IMR-90 (cell line): ENCODE results near the gene ERGIC1.

ENCODE experiments used
- BHLHE40 ChIP-seq: fragments of 150-350 bp; IDR thresholded peaks from 2 replicates; pipeline ENCODE4 v1.6.1; 2016; ENCODE audit warnings: mild to moderate bottlenecking, low read depth, low read length
- CEBPB ChIP-seq: IDR thresholded peaks from 2 replicates; pipeline ENCODE4 v1.6.1; 2012; ENCODE audit warnings: low read depth, low read length, improper control_type of control experiment
- FOS ChIP-seq: fragments of 150-350 bp; IDR thresholded peaks from 2 replicates; pipeline ENCODE4 v1.6.1; 2016; ENCODE audit warnings: low read depth, low read length
- MAFK ChIP-seq: IDR thresholded peaks from 2 replicates; pipeline ENCODE4 v1.6.1; 2012; ENCODE audit warnings: low read depth, low read length, improper control_type of control experiment
- MAZ ChIP-seq: IDR thresholded peaks from 2 replicates; pipeline ENCODE4 v1.6.1; 2012; ENCODE audit warnings: low read depth, mild to moderate bottlenecking, low read length, improper control_type of control experiment, moderate library complexity, borderline replicate concordance
- NFE2L2 ChIP-seq: fragments of 150-350 bp; IDR thresholded peaks from 2 replicates; pipeline ENCODE4 v1.6.1; 2016; ENCODE audit warnings: low read depth, mild to moderate bottlenecking, low read length
- POLR2A ChIP-seq: IDR thresholded peaks from 2 replicates; pipeline ENCODE4 v1.6.1; 2012; ENCODE audit warnings: mild to moderate bottlenecking, low read depth, low read length
- RAD21 ChIP-seq: IDR thresholded peaks from 2 replicates; pipeline ENCODE4 v1.6.1; 2012; ENCODE audit warnings: low read length, improper control_type of control experiment
- RCOR1 ChIP-seq: IDR thresholded peaks from 2 replicates; pipeline ENCODE4 v1.6.1; 2012; ENCODE audit warnings: mild to moderate bottlenecking, low read length, improper control_type of control experiment; ENCODE audit not compliant: insufficient replicate concordance
- RFX5 ChIP-seq: IDR thresholded peaks from 2 replicates; pipeline ENCODE4 v1.8.0; 2012; ENCODE audit warnings: low read depth, mild to moderate bottlenecking, low read length, moderate library complexity
- SMC3 ChIP-seq: fragments of 150-350 bp; IDR thresholded peaks from 2 replicates; pipeline ENCODE4 v1.6.1; 2016; ENCODE audit warnings: low read depth, mild to moderate bottlenecking, antibody characterized with exemption, low read length, moderate library complexity
- USF2 ChIP-seq: fragments of 150-350 bp; IDR thresholded peaks from 2 replicates; pipeline ENCODE4 v1.6.1; 2017; ENCODE audit warnings: mild to moderate bottlenecking, antibody characterized with exemption, low read length, low read depth
- TF ChIP-seq, protein P1 (sequence below): conservative IDR thresholded peaks from 2 replicates; pipeline ENCODE4 v1.5.1; 2012; ENCODE audit warnings: mild to moderate bottlenecking, low read depth, low read length, improper control_type of control experiment

- TF ChIP-seq POLR2A (peak; percentile 86), MAZ (no peak), BHLHE40 (no peak), SMC3 (no peak), RAD21 (no peak), USF2 (no peak), MAFK (no peak), RCOR1 (no peak), RFX5 (no peak), NFE2L2 (no peak), FOS (no peak), CEBPB (no peak)
- TF ChIP-seq, protein P1, sequence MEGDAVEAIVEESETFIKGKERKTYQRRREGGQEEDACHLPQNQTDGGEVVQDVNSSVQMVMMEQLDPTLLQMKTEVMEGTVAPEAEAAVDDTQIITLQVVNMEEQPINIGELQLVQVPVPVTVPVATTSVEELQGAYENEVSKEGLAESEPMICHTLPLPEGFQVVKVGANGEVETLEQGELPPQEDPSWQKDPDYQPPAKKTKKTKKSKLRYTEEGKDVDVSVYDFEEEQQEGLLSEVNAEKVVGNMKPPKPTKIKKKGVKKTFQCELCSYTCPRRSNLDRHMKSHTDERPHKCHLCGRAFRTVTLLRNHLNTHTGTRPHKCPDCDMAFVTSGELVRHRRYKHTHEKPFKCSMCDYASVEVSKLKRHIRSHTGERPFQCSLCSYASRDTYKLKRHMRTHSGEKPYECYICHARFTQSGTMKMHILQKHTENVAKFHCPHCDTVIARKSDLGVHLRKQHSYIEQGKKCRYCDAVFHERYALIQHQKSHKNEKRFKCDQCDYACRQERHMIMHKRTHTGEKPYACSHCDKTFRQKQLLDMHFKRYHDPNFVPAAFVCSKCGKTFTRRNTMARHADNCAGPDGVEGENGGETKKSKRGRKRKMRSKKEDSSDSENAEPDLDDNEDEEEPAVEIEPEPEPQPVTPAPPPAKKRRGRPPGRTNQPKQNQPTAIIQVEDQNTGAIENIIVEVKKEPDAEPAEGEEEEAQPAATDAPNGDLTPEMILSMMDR, result no peak
Observed at GRCh38 chr5:172832383-172833315, 1.4 kb upstream of the ERGIC1 start.
